ENCODE data around the gene PTPRJ. TPM values are rescaled to one million over a fixed set of nuclear protein-coding genes. Genes with fewer than 3 reads are reported as not detected.

The PTPRJ gene
- total RNA-seq, 1 experiment from 2014 or later = 1.5 TPM

- in situ Hi-C loops (cut with HindIII; ENCODE audit: low sequenced_read_pairs) = no loop called here
- no peak for DNase-seq (ENCODE audit: low spot score)
Observed at GRCh38 chr11:47991894-47992293, 11.5 kb downstream of the PTPRJ start.

- in situ Hi-C loops (cut with HindIII; ENCODE audit: low sequenced_read_pairs) = no loop called here
- no peak for DNase-seq (ENCODE audit: low spot score)
Observed at GRCh38 chr11:47992959-47993820, 12.8 kb downstream of the PTPRJ start.

- DNase-seq (ENCODE audit: low spot score) = no peak
- in situ Hi-C loops (cut with HindIII; ENCODE audit: low sequenced_read_pairs) = no loop called here
Observed at GRCh38 chr11:47994417-47994816, 14.1 kb downstream of the PTPRJ start.

- DNase-seq (ENCODE audit: low spot score) = no peak
- in situ Hi-C loops (cut with HindIII; ENCODE audit: low sequenced_read_pairs) = no loop called here
Observed at GRCh38 chr11:47995360-47995769, 15.0 kb downstream of the PTPRJ start.

- in situ Hi-C loops (cut with HindIII; ENCODE audit: low sequenced_read_pairs) = no loop called here
Observed at GRCh38 chr11:47997063-47998053, 17.0 kb downstream of the PTPRJ start.

GRCh38 chr11:47998345-47998732, 18.0 kb downstream of the PTPRJ start:
- in situ Hi-C loops (cut with HindIII; ENCODE audit: low sequenced_read_pairs) = no loop called here
- DNase-seq (ENCODE audit: low spot score) = no peak

More at GRCh38 chr11:47997063-47998053, 17.0 kb downstream of the PTPRJ start:
- no peak for DNase-seq (ENCODE audit: low spot score)

- no peak for DNase-seq (ENCODE audit: low spot score)
- in situ Hi-C loops (cut with HindIII; ENCODE audit: low sequenced_read_pairs) = no loop called here
Observed at GRCh38 chr11:47998733-47999359, 18.5 kb downstream of the PTPRJ start.

GRCh38 chr11:48000432-48000831, 20.1 kb downstream of the PTPRJ start:
- DNase-seq (ENCODE audit: low spot score) = no peak
- in situ Hi-C loops (cut with HindIII; ENCODE audit: low sequenced_read_pairs) = no loop called here

- DNase-seq (ENCODE audit: low spot score) = no peak
- in situ Hi-C loops (cut with HindIII; ENCODE audit: low sequenced_read_pairs) = no loop called here
Observed at GRCh38 chr11:48001438-48002021, 21.2 kb downstream of the PTPRJ start.

GRCh38 chr11:48002561-48002960, 22.2 kb downstream of the PTPRJ start:
- no peak for DNase-seq (ENCODE audit: low spot score)
- in situ Hi-C loops (cut with HindIII; ENCODE audit: low sequenced_read_pairs) = no loop called here

- in situ Hi-C loops (cut with HindIII; ENCODE audit: low sequenced_read_pairs) = no loop called here
Observed at GRCh38 chr11:48003926-48004325, 23.6 kb downstream of the PTPRJ start.

GRCh38 chr11:48004456-48004855, 24.1 kb downstream of the PTPRJ start:
- in situ Hi-C loops (cut with HindIII; ENCODE audit: low sequenced_read_pairs) = no loop called here

More at GRCh38 chr11:48003926-48004325, 23.6 kb downstream of the PTPRJ start:
- no peak for DNase-seq (ENCODE audit: low spot score)

GRCh38 chr11:48005136-48005535, 24.8 kb downstream of the PTPRJ start:
- in situ Hi-C loops (cut with HindIII; ENCODE audit: low sequenced_read_pairs) = no loop called here

More at GRCh38 chr11:48004456-48004855, 24.1 kb downstream of the PTPRJ start:
- no peak for DNase-seq (ENCODE audit: low spot score)

GRCh38 chr11:48005831-48006270, 25.5 kb downstream of the PTPRJ start:
- in situ Hi-C loops (cut with HindIII; ENCODE audit: low sequenced_read_pairs) = no loop called here
- no peak for DNase-seq (ENCODE audit: low spot score)

More at GRCh38 chr11:48005136-48005535, 24.8 kb downstream of the PTPRJ start:
- no peak for DNase-seq (ENCODE audit: low spot score)

- DNase-seq (ENCODE audit: low spot score) = no peak
- in situ Hi-C loops (cut with HindIII; ENCODE audit: low sequenced_read_pairs) = no loop called here
Observed at GRCh38 chr11:48006301-48006992, 26.1 kb downstream of the PTPRJ start.

GRCh38 chr11:48007677-48008076, 27.3 kb downstream of the PTPRJ start:
- DNase-seq (ENCODE audit: low spot score) = no peak
- in situ Hi-C loops (cut with HindIII; ENCODE audit: low sequenced_read_pairs) = no loop called here

- DNase-seq (ENCODE audit: low spot score) = no peak
- in situ Hi-C loops (cut with HindIII; ENCODE audit: low sequenced_read_pairs) = no loop called here
Observed at GRCh38 chr11:48008951-48009270, 28.6 kb downstream of the PTPRJ start.

- DNase-seq (ENCODE audit: low spot score) = no peak
- in situ Hi-C loops (cut with HindIII; ENCODE audit: low sequenced_read_pairs) = no loop called here
Observed at GRCh38 chr11:48011102-48011797, 30.9 kb downstream of the PTPRJ start.

All from G401 (cell line).